ENCODE results near the gene SLC37A1.

SLC37A1 gene

DNA sequence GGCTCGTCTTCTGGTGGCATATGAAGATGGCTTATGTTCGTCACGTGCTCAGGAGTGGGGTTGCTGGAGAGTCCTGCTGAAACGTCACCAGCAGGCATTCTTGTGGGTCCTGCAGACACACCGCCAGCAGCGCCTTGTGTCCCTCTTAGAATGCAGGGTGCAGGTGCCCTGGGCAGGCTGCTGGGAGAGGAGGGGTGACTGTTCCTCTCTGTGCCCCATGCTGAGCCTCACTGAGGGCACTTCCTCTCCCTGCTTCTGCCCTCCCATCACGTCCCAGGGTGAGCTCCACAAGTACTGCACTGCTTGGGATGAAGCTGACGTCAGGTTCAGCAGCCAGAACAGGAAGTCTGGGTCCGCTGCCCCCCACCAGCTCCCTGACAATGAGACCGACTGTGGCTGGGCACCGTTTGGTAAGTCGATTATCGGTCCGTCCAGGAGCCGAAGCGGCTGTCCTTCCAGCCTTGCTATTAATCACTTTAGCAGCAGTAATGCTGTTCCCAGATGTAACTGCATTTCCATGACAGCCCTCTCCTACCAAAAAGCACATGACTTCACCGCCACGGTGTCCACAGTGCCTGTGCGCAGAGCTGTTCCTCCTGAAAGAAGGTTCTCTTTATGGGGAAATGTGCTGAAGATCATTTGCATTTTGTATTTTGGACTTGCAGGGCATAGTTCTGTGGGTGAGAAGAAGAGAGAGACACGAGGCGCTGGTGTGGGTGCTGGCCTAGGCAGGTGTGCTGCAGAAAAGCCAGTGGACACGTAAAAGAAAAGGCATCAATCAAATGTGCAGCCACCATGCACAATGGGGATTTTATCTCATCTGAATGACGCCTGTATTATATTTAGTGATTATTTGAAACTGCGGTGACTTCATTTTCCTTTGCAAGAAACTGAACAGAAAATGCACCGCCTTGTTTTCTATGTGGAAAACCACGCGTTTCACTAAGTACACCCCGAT is 21.0 kb downstream of the SLC37A1 start:
- Histone ChIP-seq H3K27me3 (ENCODE audit: insufficient read depth, low read length, poor library complexity, severe bottlenecking) (no peaks in the 10 kb centered on the region), H3K9me2 (replicated peaks; ENCODE audit: low read depth, low read length) (no peaks in the 10 kb centered on the region), H3K36me3 (ENCODE audit: insufficient read depth, low read length) (peaks cover 99% of the 10 kb centered on the region), H2AFZ (ENCODE audit: low read length) (no peak overlapping the region), H3K79me2 (ENCODE audit: insufficient read depth, low read length) (peaks cover 65% of the 10 kb centered on the region), H3K4me1 (ENCODE audit: insufficient read depth, low read length, poor library complexity, severe bottlenecking) (peaks cover 12% of the 10 kb centered on the region), H3K9me3 (ENCODE audit: insufficient read depth, low read depth, low read length) (no peaks in the 10 kb centered on the region), H4K20me1 (ENCODE audit: insufficient read depth, low read length, poor library complexity, severe bottlenecking) (peaks cover 2% of the 10 kb centered on the region), H3K4me2 (ENCODE audit: low read depth, low read length, poor library complexity, severe bottlenecking) (no peak overlapping the region), H3F3A (ENCODE audit: low read depth) (no peaks in the 10 kb centered on the region), H3K4me3 (ENCODE audit: low read length, poor library complexity, severe bottlenecking) (no peak overlapping the region), H3K9ac (ENCODE audit: low read depth, low read length, poor library complexity, severe bottlenecking) (no peak overlapping the region)
- no peak for TF ChIP-seq EZH2phosphoT487 (IDR thresholded peaks at IDR 0.05; ENCODE audit: borderline replicate concordance)
- TF ChIP-seq CTCF (conservative IDR thresholded peaks at IDR 0.05; ENCODE audit: low read length): no peak

DNA sequence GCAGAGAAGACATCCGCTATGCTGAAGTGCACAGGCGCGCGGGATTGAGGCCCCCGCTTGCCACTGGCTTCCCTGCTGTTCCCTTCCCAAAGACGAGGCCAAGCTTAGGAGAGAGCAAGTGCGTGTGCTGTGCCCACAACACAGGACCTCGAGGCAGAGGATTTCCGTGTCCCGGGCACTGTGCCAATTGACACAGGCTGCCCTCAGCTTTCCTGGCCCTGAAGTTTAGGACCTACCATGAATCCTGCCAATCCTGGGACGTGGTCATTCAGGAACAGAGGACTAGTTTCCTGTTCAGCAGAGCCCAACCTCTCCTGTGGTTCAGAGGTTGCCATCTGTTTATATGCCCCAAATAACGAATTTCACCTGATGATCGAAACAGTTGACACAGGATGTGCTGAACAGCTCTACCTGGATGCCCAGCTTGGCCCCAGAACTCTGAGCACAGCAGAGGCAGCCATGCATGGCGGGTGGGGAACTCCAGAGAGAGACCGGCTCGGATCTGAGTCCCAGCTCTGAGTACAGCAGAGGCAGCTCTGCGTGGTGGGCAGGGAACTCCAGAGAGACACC is 22.0 kb downstream of the SLC37A1 start:
- peaks cover 56% of the 10 kb centered on the region for H3K79me2 ChIP-seq (ENCODE audit: insufficient read depth, low read length)
- H3K36me3 ChIP-seq (ENCODE audit: insufficient read depth, low read length): peaks cover 100% of the 10 kb centered on the region
- H3K9ac ChIP-seq (ENCODE audit: low read depth, low read length, poor library complexity, severe bottlenecking): no peak overlapping the region
- H3K4me3 ChIP-seq (ENCODE audit: low read length, poor library complexity, severe bottlenecking): no peak overlapping the region
- H3K9me3 ChIP-seq (ENCODE audit: insufficient read depth, low read depth, low read length): no peaks in the 10 kb centered on the region
- H3K4me2 ChIP-seq (ENCODE audit: low read depth, low read length, poor library complexity, severe bottlenecking): no peak overlapping the region
- no peaks in the 10 kb centered on the region for H3K27me3 ChIP-seq (ENCODE audit: insufficient read depth, low read length, poor library complexity, severe bottlenecking)
- peaks cover 6% of the 10 kb centered on the region for H3K4me1 ChIP-seq (ENCODE audit: insufficient read depth, low read length, poor library complexity, severe bottlenecking)
- no peak overlapping the region for H2AFZ ChIP-seq (ENCODE audit: low read length)
- TF ChIP-seq EZH2phosphoT487 (IDR thresholded peaks at IDR 0.05; ENCODE audit: borderline replicate concordance): no peak
- peaks cover 3% of the 10 kb centered on the region for H4K20me1 ChIP-seq (ENCODE audit: insufficient read depth, low read length, poor library complexity, severe bottlenecking)
- H3K9me2 ChIP-seq (replicated peaks; ENCODE audit: low read depth, low read length): no peaks in the 10 kb centered on the region
- no peaks in the 10 kb centered on the region for H3F3A ChIP-seq (ENCODE audit: low read depth)

DNA sequence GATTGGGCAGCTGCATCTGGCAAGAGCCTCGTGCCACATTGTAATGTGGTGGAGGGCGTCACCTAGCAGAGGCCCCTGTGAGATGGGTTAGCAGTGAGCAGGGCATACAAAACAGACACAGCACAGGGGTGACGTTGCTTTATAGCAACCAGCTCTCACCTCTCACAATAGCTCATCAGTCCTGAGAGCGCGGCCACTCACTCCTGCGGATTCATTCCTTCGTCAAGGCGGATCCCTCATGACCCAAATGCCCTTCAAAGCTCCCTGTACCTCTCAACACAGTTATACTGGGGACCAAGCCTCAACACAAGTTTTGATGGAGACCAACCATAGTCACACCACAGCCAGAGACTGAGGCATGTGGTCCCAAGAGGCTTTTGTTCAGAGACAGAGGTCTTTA is 22.9 kb downstream of the SLC37A1 start:
- Histone ChIP-seq H3F3A (ENCODE audit: low read depth) (no peaks in the 10 kb centered on the region), H3K79me2 (ENCODE audit: insufficient read depth, low read length) (peaks cover 46% of the 10 kb centered on the region), H4K20me1 (ENCODE audit: insufficient read depth, low read length, poor library complexity, severe bottlenecking) (peaks cover 3% of the 10 kb centered on the region), H3K4me2 (ENCODE audit: low read depth, low read length, poor library complexity, severe bottlenecking) (no peak overlapping the region), H3K4me1 (ENCODE audit: insufficient read depth, low read length, poor library complexity, severe bottlenecking) (peaks cover 6% of the 10 kb centered on the region), H3K4me3 (ENCODE audit: low read length, poor library complexity, severe bottlenecking) (no peak overlapping the region), H3K9me3 (ENCODE audit: insufficient read depth, low read depth, low read length) (no peaks in the 10 kb centered on the region), H2AFZ (ENCODE audit: low read length) (no peak overlapping the region), H3K36me3 (ENCODE audit: insufficient read depth, low read length) (peaks cover 100% of the 10 kb centered on the region), H3K9me2 (replicated peaks; ENCODE audit: low read depth, low read length) (no peaks in the 10 kb centered on the region), H3K9ac (ENCODE audit: low read depth, low read length, poor library complexity, severe bottlenecking) (no peak overlapping the region), H3K27me3 (ENCODE audit: insufficient read depth, low read length, poor library complexity, severe bottlenecking) (no peaks in the 10 kb centered on the region)
- no peak for TF ChIP-seq EZH2phosphoT487 (IDR thresholded peaks at IDR 0.05; ENCODE audit: borderline replicate concordance)
- no peak for TF ChIP-seq CTCF (conservative IDR thresholded peaks at IDR 0.05; ENCODE audit: low read length)

Data from Loucy (cell line).